CMK (cell line): ENCODE data around the gene DTX4.

Source experiments
- DNase-seq: peaks from one replicate; pipeline ENCODE4 v3.0.0-alpha.2; 2010; ENCODE audit warnings: low read depth

DTX4 gene

DNA sequence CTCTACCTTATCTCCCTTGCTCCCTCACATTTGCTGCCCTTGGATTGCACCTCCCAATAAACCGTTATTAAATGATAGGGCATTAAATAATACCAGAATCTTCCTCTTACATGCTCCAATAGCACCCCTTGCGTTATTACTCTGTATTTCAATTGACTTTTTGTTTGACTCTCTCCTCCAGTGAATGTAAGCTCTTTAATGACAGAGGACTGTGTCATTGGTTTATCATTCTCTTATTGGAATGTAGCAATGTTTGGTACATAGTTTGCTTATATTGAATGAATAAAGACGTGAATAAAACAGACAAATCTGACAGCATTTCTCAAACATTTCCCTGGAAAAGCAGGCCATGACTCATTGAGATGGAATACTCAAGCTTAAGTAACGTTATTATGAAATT is 49.5 kb downstream of the DTX4 start:
- DNase-seq, result no peak

- DNase-seq, result no peak
These were observed 50.6 kb downstream of the DTX4 start for GRCh38 chr11:59222464-59223060.

DNA sequence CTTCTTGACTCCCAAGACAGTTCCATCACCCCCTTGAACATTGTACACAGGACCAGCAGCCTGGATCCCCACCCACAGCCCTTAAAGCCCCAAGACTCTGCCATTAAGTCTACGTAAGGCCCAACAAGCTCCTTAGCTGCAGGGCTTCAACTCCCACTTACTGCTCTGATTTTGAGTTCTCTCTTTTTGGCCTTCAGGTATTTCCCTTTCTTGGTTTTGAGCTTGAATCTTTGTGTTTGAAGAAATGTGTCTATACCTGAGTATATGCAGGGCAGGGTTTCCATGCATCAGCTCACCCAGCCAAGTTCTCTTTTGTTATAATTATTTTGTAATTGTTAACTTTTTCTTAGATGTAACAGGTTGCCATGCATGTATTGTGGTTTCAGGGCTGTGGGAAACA is 51.2 kb downstream of the DTX4 start:
- no peak for DNase-seq

DNA sequence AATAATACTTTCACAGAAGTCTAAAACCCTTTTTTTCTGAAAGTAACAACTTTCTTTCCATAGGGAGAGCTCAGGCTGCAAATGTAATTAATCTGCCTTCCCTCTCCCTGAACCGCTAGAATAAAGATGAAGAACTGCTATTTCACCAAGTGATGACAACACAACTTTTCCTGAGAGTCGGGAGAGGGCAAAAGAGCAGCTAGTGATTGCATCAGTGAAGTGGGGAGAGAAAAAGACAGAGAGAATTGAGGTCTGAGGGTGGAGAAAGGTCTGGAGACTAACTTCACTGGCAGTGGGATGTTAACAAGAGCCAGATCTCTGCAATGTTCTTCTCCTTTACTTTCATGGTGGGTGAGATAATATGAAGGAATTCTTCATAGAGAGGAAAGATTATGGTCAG is 51.7 kb downstream of the DTX4 start:
- no peak for DNase-seq

DNA sequence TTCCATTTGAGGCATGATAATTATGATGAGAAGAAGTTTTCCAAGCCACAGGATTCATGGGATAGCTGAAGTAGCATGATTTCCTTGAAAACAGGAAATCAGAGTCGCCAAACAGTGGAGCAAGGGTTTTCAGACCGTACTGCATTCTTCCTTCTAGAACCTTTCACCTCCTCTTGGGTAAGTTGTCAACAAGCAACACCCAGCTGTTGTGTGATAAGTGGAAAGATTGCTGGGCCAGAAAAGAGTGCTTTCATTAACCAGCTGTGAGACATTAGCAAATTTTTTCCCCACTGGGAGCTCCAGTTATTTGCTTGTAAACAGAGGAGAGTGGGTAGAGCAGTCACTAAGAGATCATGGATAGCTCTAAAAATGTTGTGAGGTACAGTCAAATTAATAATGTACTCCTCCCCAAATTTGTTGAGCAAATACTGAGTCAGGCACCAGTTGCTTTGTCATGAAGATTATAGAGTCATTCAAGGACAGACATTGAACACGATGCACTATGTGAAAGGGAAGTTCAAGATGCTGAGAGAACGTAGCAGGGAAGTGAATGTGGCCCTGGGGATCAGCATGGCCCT is 52.5 kb downstream of the DTX4 start:
- DNase-seq, result no peak

GRCh38 chr11:59225017-59225416 is 53.1 kb downstream of the DTX4 start:
- no peak for DNase-seq

DNA sequence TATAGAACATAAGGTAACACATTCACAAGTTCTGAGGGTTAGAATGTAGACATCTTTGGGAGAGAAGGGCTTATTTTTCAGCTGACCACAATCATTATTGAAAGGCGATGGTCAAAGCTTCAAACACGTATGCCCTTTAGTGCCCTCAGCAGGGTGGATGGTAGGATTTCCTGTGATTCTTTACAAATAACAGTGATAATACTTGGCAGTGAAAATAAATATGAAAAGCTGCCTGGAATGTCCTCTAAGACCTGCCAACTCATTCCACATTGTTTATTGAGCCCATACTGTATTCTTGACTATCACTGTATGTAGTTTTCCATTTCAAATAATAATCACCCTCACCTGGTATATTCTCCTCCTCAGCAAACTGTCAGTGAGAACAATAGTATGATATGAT is 54.5 kb downstream of the DTX4 start:
- no peak for DNase-seq

- DNase-seq, result no peak
These were observed 68.4 kb downstream of the DTX4 start for GRCh38 chr11:59240322-59240721.

- DNase-seq, result no peak
These were observed 71.7 kb downstream of the DTX4 start for GRCh38 chr11:59243633-59244032.

- DNase-seq, result no peak
These were observed 75.7 kb downstream of the DTX4 start for GRCh38 chr11:59247531-59248227.

GRCh38 chr11:59249535-59249934 is 77.6 kb downstream of the DTX4 start:
- DNase-seq, result no peak

- DNase-seq, result no peak
These were observed 81.1 kb downstream of the DTX4 start for GRCh38 chr11:59253001-59253400.

DNA sequence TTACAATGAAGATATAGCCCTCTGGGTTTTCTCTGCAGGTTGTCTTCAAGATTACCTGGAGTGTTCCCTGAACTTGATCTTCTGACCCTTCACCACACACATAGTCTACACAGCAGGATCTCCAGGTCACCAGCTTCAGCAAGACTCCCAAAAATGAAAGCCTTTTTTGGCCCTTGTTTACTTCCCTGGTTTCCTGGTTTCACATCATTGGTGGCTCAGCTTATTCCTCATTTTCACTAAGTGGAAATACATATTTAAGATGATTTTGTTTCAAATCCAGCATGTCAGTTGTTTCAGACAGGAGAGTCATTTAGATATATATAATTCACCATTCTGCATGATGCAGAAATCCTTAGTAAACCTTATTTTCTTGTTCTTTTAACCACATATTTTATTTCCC is 82.4 kb downstream of the DTX4 start:
- no peak for DNase-seq

DNA sequence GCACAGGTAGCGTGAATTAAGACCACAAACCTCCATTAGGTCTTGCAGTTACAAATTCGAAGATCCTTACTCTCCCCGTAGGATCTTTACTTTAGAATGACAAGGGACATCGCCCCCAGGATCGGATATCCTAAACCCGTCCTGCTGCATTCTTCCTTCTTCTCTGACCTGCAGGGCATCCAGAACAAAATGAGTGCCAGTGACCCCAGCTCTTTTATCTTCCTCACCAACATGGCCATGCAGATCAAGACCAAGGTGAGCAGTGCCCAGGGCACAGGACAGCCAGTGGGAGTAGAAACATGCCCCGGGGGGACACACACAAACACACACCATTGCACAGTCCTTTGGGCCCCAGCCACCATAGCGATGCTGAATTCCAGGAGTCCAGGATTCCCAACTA is 83.3 kb downstream of the DTX4 start:
- DNase-seq, result no peak
